HepG2 (cell line): ENCODE data around the gene TRIM31. TPM values are rescaled to one million over a fixed set of nuclear protein-coding genes. Genes with fewer than 3 reads are reported as not detected.

ENCODE experiments used
- ARID3A ChIP-seq: IDR thresholded peaks from 2 replicates; pipeline ENCODE4 v1.6.1; 2012; ENCODE audit warnings: low read depth, low read length, improper control_type of control experiment
- ATF5 ChIP-seq: sonication (generic); formaldehyde crosslinking; IDR thresholded peaks from 2 replicates; pipeline ENCODE4 v1.4.0; 2020; ENCODE audit warnings: mild to moderate bottlenecking, low read depth, missing genetic modification reagents
- CBX1 ChIP-seq: IDR thresholded peaks from one replicate; pipeline ENCODE4 v1.6.1; 2016; ENCODE audit warnings: antibody characterized with exemption, low read depth
- FOXP1 ChIP-seq, 2 experiments: fragments of 450-650 bp in 1 of 2; IDR thresholded peaks; 2 replicates each; pipeline ENCODE4 v1.6.1; 2017 to 2018; ENCODE audit warnings: antibody characterized with exemption in 1 of 2
- GATAD1 ChIP-seq: IDR thresholded peaks from 2 replicates; pipeline ENCODE4 v1.6.1; 2016; ENCODE audit warnings: missing genetic modification reagents, missing compliant biosample characterization
- HMG20A ChIP-seq: IDR thresholded peaks from 2 replicates; pipeline ENCODE4 v1.6.1; 2016; ENCODE audit warnings: borderline replicate concordance
- ISX ChIP-seq: sonication (generic); formaldehyde crosslinking; conservative IDR thresholded peaks from 2 replicates; pipeline ENCODE4 v1.5.0; 2020; ENCODE audit warnings: missing genetic modification reagents
- MBD4 ChIP-seq: IDR thresholded peaks from 2 replicates; pipeline ENCODE4 v1.6.1; 2012; ENCODE audit warnings: low read length, inconsistent platforms, borderline replicate concordance
- MLLT10 ChIP-seq: sonication (generic); formaldehyde crosslinking; IDR thresholded peaks from 2 replicates; pipeline ENCODE4 v1.4.0; 2020; ENCODE audit warnings: missing genetic modification reagents
- NCOA1 ChIP-seq: sonication (generic); formaldehyde crosslinking; IDR thresholded peaks from 2 replicates; pipeline ENCODE4 v1.9.0; 2021; ENCODE audit warnings: missing genetic modification reagents
- POLR2A ChIP-seq, 2 experiments: IDR thresholded peaks; 2 replicates each; pipeline ENCODE4 v1.6.1; 2011; ENCODE audit warnings: low read depth in 2 of 2, low read length in 2 of 2, mild to moderate bottlenecking in 1 of 2, moderate library complexity in 1 of 2; ENCODE audit not compliant: insufficient read depth in 1 of 2
- PRDM10 ChIP-seq: sonication (generic); formaldehyde crosslinking; IDR thresholded peaks from 2 replicates; pipeline ENCODE4 v1.4.0; 2020; ENCODE audit warnings: low read depth, missing genetic modification reagents
- SNAPC2 ChIP-seq: sonication (generic); formaldehyde crosslinking; IDR thresholded peaks from 2 replicates; pipeline ENCODE4 v1.8.1; 2022; ENCODE audit warnings: mild to moderate bottlenecking, missing genetic modification reagents
- THAP8 ChIP-seq: sonication (generic); formaldehyde crosslinking; IDR thresholded peaks from 2 replicates; pipeline ENCODE4 v1.5.1; 2020; ENCODE audit warnings: missing genetic modification reagents, mild to moderate bottlenecking, borderline replicate concordance
- ZNF138 ChIP-seq: sonication (generic); formaldehyde crosslinking; IDR thresholded peaks from 2 replicates; pipeline ENCODE4 v1.5.0; 2020; ENCODE audit warnings: mild to moderate bottlenecking, low read depth, missing genetic modification reagents
- ZNF451 ChIP-seq: sonication (generic); formaldehyde crosslinking; IDR thresholded peaks from 2 replicates; pipeline ENCODE4 v1.5.0; 2020; ENCODE audit warnings: mild to moderate bottlenecking, missing genetic modification reagents
- ZNF564 ChIP-seq: sonication (generic); formaldehyde crosslinking; IDR thresholded peaks from 2 replicates; pipeline ENCODE4 v1.8.1; 2023; ENCODE audit warnings: mild to moderate bottlenecking, missing genetic modification reagents
- ZNF572 ChIP-seq: sonication (generic); formaldehyde crosslinking; IDR thresholded peaks from 2 replicates; pipeline ENCODE4 v1.5.1; 2020; ENCODE audit warnings: mild to moderate bottlenecking, missing genetic modification reagents
- ZNF574 ChIP-seq: sonication (generic); formaldehyde crosslinking; IDR thresholded peaks from 2 replicates; pipeline ENCODE4 v1.4.0; 2020; ENCODE audit warnings: missing genetic modification reagents
- polyA plus RNA-seq, 8 experiments: library from polyadenylated mRNA; depleted of rRNA in 3 of 8; stranded (reverse) in 7 of 8; unstranded in 1 of 8; fragments of >200 nt; fragmentation: Illumina TruSeq in 4 of 8; extraction: Trizol in 4 of 8; gene quantifications; 2 replicates each; pipeline versions ENCODE4 v1.2.1 to v1.2.3, GENCODE V29; 2011 to 2016; ENCODE audit warnings: low read depth in 4 of 8, missing spikeins in 1 of 8, mixed read lengths in 1 of 8; ENCODE audit not compliant: insufficient read depth in 1 of 8
- total RNA-seq, 5 experiments: library from RNA; depleted of rRNA; stranded (reverse); fragments of >200 nt; fragmentation: Illumina TruSeq; extraction: Trizol; gene quantifications; 2 replicates each; pipeline ENCODE4 v1.2.3, GENCODE V29; 2016; ENCODE audit warnings: low read depth in 1 of 5
- TF ChIP-seq, protein P1 (sequence below): sonication (generic); formaldehyde crosslinking; IDR thresholded peaks from 2 replicates; pipeline ENCODE4 v1.4.0; 2020; ENCODE audit warnings: mild to moderate bottlenecking, missing genetic modification reagents
- TF ChIP-seq, protein P2 (sequence below): IDR thresholded peaks from 2 replicates; pipeline ENCODE4 v1.6.1; 2016; ENCODE audit warnings: missing compliant biosample characterization, missing genetic modification reagents, borderline replicate concordance

TRIM31 gene
- total and polyA plus RNA-seq, 2 of the 13 experiments (the other 11 are each of a cell fraction or from before 2014, with no cell fraction given) = 0.13 to 0.51 TPM

GRCh38 chr6:30135757-30136156 is 22.9 kb upstream of the TRIM31 start, which contains the start of gene TRIM40 (continued):
- no peak for TF ChIP-seq NCOA1 (CRISPR knock-in tag)
- no peak for TF ChIP-seq MLLT10 (CRISPR knock-in tag)
- TF ChIP-seq THAP8 (CRISPR knock-in tag) = no peak
- TF ChIP-seq PRDM10 (CRISPR knock-in tag) = 0 out of 2 replicates have a peak, but pooled peaks have one; percentile 21
- TF ChIP-seq, protein P1, sequence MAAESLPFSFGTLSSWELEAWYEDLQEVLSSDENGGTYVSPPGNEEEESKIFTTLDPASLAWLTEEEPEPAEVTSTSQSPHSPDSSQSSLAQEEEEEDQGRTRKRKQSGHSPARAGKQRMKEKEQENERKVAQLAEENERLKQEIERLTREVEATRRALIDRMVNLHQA (CRISPR knock-in tag) = no peak
- TF ChIP-seq, protein P2, sequence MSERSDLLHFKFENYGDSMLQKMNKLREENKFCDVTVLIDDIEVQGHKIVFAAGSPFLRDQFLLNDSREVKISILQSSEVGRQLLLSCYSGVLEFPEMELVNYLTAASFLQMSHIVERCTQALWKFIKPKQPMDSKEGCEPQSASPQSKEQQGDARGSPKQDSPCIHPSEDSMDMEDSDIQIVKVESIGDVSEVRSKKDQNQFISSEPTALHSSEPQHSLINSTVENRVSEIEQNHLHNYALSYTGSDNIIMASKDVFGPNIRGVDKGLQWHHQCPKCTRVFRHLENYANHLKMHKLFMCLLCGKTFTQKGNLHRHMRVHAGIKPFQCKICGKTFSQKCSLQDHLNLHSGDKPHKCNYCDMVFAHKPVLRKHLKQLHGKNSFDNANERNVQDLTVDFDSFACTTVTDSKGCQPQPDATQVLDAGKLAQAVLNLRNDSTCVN (CRISPR knock-in tag) = no peak
- TF ChIP-seq MBD4 = no peak
- no peak for TF ChIP-seq CBX1
- no peak for TF ChIP-seq ZNF574 (CRISPR knock-in tag)
- peak; percentile 70; the same call in 1 of the 2 replicates for TF ChIP-seq HMG20A (CRISPR knock-in tag)
- no peak for TF ChIP-seq ATF5 (CRISPR knock-in tag)
- no peak for TF ChIP-seq GATAD1 (CRISPR knock-in tag)
- no peak for TF ChIP-seq ZNF572 (CRISPR knock-in tag)
- no peak for TF ChIP-seq ZNF138 (CRISPR knock-in tag)
- no peak for TF ChIP-seq POLR2A (IDR thresholded peaks at IDR 0.05; ENCODE audit: insufficient read depth in 1 of 2, low read depth in 2 of 2, low read length in 2 of 2)
- TF ChIP-seq ZNF564 = no peak
- TF ChIP-seq ISX = no peak
- no peak for TF ChIP-seq ZNF451 (CRISPR knock-in tag)
- TF ChIP-seq ARID3A = no peak
- TF ChIP-seq FOXP1 (IDR thresholded peaks at IDR 0.05) = no peak
- no peak for TF ChIP-seq FOXP1 (CRISPR knock-in tag; IDR thresholded peaks at IDR 0.05)
- TF ChIP-seq SNAPC2 = no peak
